Mesothelial cell of epicardium (in vitro differentiated cells): ENCODE measurements around the gene MRPS12. TPM values are rescaled to one million over a fixed set of nuclear protein-coding genes. Genes with fewer than 3 reads are reported as not detected.
A peak's percentile ranks its signal among the peaks of the same experiment; 100 is the strongest.

Experiments used
- DNase-seq, 2 experiments: peaks; one replicate each; pipeline ENCODE4 v3.0.0; 2021; ENCODE audit warnings: low spot score in 2 of 2; ENCODE audit not compliant: unreplicated experiment in 2 of 2
- H3K27ac Mint-ChIP-seq: 2 replicates; pipeline ENCODE4 v1.8.0; 2021; ENCODE audit warnings: mixed read lengths
- H3K27me3 Mint-ChIP-seq: 2 replicates; pipeline ENCODE4 v1.8.0; 2021; ENCODE audit warnings: low read depth, mixed read lengths
- H3K36me3 Mint-ChIP-seq: 2 replicates; pipeline ENCODE4 v1.8.0; 2021; ENCODE audit warnings: mixed read lengths
- H3K4me1 Mint-ChIP-seq: 2 replicates; pipeline ENCODE4 v1.8.0; 2021; ENCODE audit warnings: mixed read lengths
- H3K4me3 Mint-ChIP-seq: 2 replicates; pipeline ENCODE4 v1.8.0; 2021; ENCODE audit warnings: mild to moderate bottlenecking, moderate library complexity, mixed read lengths
- H3K9me3 Mint-ChIP-seq: 2 replicates; pipeline ENCODE4 v1.8.0; 2021; ENCODE audit warnings: mixed read lengths
- total RNA-seq: library from RNA; stranded (reverse); gene quantifications from 3 replicates; pipeline ENCODE4 v1.2.1, GENCODE V29; 2021
- TF ChIP-seq, protein P1 (sequence below): fragments of 200-600 bp; sonication (generic); IDR thresholded peaks from one replicate; pipeline ENCODE4 v1.5.0; 2021; ENCODE audit warnings: antibody characterized with exemption; ENCODE audit not compliant: unreplicated experiment

MRPS12 gene
- total RNA-seq, 1 donor from 2014 or later, result 24.3 TPM

DNA sequence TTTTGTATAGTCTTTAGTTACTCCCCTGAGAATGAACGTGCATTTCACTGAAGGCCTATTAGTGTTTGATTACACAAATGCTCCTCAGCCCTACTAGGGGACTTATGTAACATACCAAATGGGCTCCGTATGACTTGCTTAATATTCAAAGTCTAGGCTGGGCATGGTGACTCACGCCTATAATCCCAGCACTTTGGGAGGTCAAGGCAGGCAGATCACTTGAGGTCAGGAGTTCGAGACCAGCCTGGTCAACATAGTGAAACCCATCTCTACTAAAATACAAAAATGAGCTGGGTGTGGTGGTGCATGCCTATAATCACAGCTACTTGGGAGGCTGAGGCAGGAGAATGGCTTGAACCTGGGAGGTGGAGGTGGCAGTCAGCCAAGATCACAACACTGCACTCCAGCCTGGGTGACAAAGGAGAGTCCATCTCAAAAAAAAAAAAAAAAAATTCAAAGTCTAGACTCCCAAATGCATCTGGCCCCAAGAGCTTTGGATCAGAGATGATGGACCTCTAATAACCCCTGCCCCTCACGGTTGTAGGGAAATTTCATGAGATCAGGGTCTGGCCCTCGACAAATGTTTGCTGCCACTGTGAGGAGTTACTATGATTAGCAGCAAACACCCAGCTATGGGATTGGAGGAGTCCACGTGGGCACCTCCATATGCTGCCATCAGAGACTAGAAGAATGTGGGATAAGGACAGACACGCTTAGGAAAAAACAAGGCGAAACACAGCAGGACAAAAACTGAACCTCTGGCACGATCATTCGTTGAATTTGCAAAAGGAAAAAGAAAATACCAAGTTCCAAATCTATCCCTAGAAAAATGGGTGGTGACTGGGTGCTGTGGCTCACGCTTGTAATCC lies 40.2 kb downstream of the MRPS12 start:
- Mint-ChIP-seq H3K9me3 (no peaks in the 10 kb centered on the region), H3K27ac (no peak overlapping the region), H3K27me3 (no peaks in the 10 kb centered on the region), H3K4me3 (no peak overlapping the region), H3K36me3 (peaks cover 24% of the 10 kb centered on the region), H3K4me1 (peaks cover 10% of the 10 kb centered on the region)
- TF ChIP-seq, protein P1, sequence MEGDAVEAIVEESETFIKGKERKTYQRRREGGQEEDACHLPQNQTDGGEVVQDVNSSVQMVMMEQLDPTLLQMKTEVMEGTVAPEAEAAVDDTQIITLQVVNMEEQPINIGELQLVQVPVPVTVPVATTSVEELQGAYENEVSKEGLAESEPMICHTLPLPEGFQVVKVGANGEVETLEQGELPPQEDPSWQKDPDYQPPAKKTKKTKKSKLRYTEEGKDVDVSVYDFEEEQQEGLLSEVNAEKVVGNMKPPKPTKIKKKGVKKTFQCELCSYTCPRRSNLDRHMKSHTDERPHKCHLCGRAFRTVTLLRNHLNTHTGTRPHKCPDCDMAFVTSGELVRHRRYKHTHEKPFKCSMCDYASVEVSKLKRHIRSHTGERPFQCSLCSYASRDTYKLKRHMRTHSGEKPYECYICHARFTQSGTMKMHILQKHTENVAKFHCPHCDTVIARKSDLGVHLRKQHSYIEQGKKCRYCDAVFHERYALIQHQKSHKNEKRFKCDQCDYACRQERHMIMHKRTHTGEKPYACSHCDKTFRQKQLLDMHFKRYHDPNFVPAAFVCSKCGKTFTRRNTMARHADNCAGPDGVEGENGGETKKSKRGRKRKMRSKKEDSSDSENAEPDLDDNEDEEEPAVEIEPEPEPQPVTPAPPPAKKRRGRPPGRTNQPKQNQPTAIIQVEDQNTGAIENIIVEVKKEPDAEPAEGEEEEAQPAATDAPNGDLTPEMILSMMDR, result no peak
- no peak for DNase-seq

GRCh38 chr19:38971672-38972071 lies 40.9 kb downstream of the MRPS12 start:
- Mint-ChIP-seq H3K36me3 (peaks cover 19% of the 10 kb centered on the region), H3K27ac (no peak overlapping the region), H3K4me1 (peaks cover 17% of the 10 kb centered on the region), H3K27me3 (no peaks in the 10 kb centered on the region), H3K4me3 (no peak overlapping the region), H3K9me3 (no peaks in the 10 kb centered on the region)
- DNase-seq, result no peak
- TF ChIP-seq, protein P1, result no peak

GRCh38 chr19:38974624-38975213 lies 44.0 kb downstream of the MRPS12 start:
- TF ChIP-seq, protein P1, result no peak
- no peaks in the 10 kb centered on the region for H3K27me3 Mint-ChIP-seq
- peak overlapping the region; percentile 92 for H3K4me3 Mint-ChIP-seq
- no peak for DNase-seq
- H3K27ac Mint-ChIP-seq, result peak overlapping the region; percentile 97
- H3K36me3 Mint-ChIP-seq, result peaks cover 14% of the 10 kb centered on the region
- no peaks in the 10 kb centered on the region for H3K9me3 Mint-ChIP-seq
- H3K4me1 Mint-ChIP-seq, result peaks cover 27% of the 10 kb centered on the region

DNA sequence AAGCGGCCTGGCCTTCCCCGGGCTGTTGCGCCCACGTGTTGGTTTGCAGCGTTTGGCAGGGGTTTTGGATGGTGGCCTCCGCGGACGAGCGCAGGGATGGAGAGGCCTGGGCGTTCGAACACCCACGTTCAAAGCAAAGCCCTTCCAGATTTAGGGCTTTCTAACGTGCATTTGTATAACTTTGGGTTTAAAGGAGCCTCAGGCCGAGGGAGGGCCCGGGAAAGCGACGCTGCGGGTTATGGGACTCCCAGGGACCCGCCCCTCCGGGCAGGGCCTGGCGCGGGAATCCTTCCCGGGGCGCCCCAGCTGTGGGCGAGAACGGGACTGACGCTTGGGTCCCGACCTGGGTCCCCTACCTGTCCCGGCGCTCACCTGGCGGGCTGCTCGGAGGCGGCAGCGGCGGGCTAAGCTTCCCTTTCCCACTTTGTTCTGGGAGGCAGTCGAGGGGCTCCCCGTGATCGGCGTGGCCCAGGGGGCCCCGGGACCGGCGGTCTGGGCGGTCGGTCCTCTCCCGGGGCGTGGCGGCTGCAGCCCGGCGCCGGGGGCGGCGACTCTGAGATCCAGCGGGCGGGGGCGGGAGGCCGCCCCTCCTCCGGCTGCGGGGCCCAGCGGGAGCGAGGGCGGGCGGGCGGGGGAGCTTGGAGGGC lies 44.6 kb downstream of the MRPS12 start, which contains the start of gene FBXO17:
Gene FBXO17, minus strand, starts transcription at position 529 of the 647 bp plus-strand sequence. CDS start 25,423 bp downstream, outside the sequence.
- peaks cover 14% of the 10 kb centered on the region for H3K36me3 Mint-ChIP-seq
- peaks cover under 1% of the 10 kb centered on the region for H3K9me3 Mint-ChIP-seq
- peaks cover 27% of the 10 kb centered on the region for H3K4me1 Mint-ChIP-seq
- peak; percentile 39 to 67 for DNase-seq
- peak within 1 kb of the TSS; percentile 92 for H3K4me3 Mint-ChIP-seq
- H3K27me3 Mint-ChIP-seq, result no peaks in the 10 kb centered on the region
- TF ChIP-seq, protein P1, result no peak
- H3K27ac Mint-ChIP-seq, result peak within 1 kb of the TSS; percentile 98

GRCh38 chr19:38975861-38976271 lies 45.1 kb downstream of the MRPS12 start:
- Mint-ChIP-seq H3K27ac (peak overlapping the region; percentile 98), H3K9me3 (peaks cover 5% of the 10 kb centered on the region)

More at GRCh38 chr19:38975861-38976271, 45.1 kb downstream of the MRPS12 start:
- Mint-ChIP-seq H3K36me3 (peaks cover 18% of the 10 kb centered on the region), H3K4me1 (peaks cover 27% of the 10 kb centered on the region), H3K4me3 (peak overlapping the region; percentile 90), H3K27me3 (no peaks in the 10 kb centered on the region)
- TF ChIP-seq, protein P1, result no peak
- DNase-seq, result no peak
